Panc1 (cell line): Measurements from ENCODE around the gene CCDC169.

ENCODE experiments used
- POLR2AphosphoS5 ChIP-seq: IDR thresholded peaks from 2 replicates; pipeline ENCODE4 v1.6.1; 2012; ENCODE audit warnings: mild to moderate bottlenecking, low read depth, low read length, moderate library complexity
- SIN3A ChIP-seq: IDR thresholded peaks from 2 replicates; pipeline ENCODE4 v1.6.1; 2012; ENCODE audit warnings: low read depth, mild to moderate bottlenecking, low read length, moderate library complexity, borderline replicate concordance; ENCODE audit not compliant: insufficient read depth
- TCF7L2 ChIP-seq: IDR thresholded peaks from 2 replicates; pipeline ENCODE4 v1.6.1; 2011; ENCODE audit warnings: mild to moderate bottlenecking, low read depth, low read length, inconsistent platforms
- TF ChIP-seq, protein P1 (sequence below), 2 experiments: IDR thresholded peaks; 2 replicates each; pipeline ENCODE4 v1.6.1; 2011 to 2012; ENCODE audit warnings: low read depth in 2 of 2, control low read depth in 1 of 2, low read length in 1 of 2, mild to moderate bottlenecking in 1 of 2, moderate library complexity in 1 of 2; ENCODE audit not compliant: insufficient read depth in 1 of 2
- TF ChIP-seq, protein P2 (sequence below): fragments of 450-650 bp; IDR thresholded peaks from 2 replicates; pipeline ENCODE4 v1.5.1; 2017; ENCODE audit warnings: mild to moderate bottlenecking

DNA sequence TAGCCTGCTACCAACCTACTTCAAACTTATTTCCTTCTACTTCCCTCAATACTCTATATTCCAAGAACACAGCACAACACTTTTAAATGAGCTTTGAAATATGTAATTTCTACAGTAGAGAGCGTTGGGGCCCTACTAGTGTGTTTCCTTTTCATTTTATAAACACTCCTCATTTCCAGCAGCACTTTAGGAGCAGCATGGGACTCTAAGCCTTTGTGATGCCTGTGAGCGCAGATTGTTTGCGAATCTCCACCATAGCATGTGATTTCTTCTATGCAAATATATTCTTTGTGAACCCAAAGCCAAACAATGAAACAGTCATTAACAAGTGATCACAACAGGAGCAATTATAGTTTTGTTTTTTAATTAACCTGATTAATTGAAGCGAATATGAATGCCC is 86.9 kb downstream of the CCDC169 start:
- TF ChIP-seq, protein P1, sequence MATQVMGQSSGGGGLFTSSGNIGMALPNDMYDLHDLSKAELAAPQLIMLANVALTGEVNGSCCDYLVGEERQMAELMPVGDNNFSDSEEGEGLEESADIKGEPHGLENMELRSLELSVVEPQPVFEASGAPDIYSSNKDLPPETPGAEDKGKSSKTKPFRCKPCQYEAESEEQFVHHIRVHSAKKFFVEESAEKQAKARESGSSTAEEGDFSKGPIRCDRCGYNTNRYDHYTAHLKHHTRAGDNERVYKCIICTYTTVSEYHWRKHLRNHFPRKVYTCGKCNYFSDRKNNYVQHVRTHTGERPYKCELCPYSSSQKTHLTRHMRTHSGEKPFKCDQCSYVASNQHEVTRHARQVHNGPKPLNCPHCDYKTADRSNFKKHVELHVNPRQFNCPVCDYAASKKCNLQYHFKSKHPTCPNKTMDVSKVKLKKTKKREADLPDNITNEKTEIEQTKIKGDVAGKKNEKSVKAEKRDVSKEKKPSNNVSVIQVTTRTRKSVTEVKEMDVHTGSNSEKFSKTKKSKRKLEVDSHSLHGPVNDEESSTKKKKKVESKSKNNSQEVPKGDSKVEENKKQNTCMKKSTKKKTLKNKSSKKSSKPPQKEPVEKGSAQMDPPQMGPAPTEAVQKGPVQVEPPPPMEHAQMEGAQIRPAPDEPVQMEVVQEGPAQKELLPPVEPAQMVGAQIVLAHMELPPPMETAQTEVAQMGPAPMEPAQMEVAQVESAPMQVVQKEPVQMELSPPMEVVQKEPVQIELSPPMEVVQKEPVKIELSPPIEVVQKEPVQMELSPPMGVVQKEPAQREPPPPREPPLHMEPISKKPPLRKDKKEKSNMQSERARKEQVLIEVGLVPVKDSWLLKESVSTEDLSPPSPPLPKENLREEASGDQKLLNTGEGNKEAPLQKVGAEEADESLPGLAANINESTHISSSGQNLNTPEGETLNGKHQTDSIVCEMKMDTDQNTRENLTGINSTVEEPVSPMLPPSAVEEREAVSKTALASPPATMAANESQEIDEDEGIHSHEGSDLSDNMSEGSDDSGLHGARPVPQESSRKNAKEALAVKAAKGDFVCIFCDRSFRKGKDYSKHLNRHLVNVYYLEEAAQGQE (IDR thresholded peaks at IDR 0.05; ENCODE audit: insufficient read depth in 1 of 2, low read depth in 2 of 2, low read length in 1 of 2), result no peak
- TF ChIP-seq, protein P2, sequence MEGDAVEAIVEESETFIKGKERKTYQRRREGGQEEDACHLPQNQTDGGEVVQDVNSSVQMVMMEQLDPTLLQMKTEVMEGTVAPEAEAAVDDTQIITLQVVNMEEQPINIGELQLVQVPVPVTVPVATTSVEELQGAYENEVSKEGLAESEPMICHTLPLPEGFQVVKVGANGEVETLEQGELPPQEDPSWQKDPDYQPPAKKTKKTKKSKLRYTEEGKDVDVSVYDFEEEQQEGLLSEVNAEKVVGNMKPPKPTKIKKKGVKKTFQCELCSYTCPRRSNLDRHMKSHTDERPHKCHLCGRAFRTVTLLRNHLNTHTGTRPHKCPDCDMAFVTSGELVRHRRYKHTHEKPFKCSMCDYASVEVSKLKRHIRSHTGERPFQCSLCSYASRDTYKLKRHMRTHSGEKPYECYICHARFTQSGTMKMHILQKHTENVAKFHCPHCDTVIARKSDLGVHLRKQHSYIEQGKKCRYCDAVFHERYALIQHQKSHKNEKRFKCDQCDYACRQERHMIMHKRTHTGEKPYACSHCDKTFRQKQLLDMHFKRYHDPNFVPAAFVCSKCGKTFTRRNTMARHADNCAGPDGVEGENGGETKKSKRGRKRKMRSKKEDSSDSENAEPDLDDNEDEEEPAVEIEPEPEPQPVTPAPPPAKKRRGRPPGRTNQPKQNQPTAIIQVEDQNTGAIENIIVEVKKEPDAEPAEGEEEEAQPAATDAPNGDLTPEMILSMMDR, result no peak
- TF ChIP-seq POLR2AphosphoS5 (no peak), SIN3A (no peak), TCF7L2 (no peak)
